Activated CD4-positive, alpha-beta T cell treated with anti-CD3 and anti-CD28 coated beads, Interleukin-2, amount 50 U/mL, for 4 hours (primary cell): ENCODE results near the gene NCBP3.
"Not testable (repeated sequence)": the region's sequence is repeated elsewhere in the genome, so short reads cannot be mapped to it uniquely, and the experiment has no call there.

Experiments
- DNase-seq, 2 experiments: peaks; one replicate each; pipeline ENCODE4 v3.0.0-alpha.2; 2020

The NCBP3 gene

GRCh38 chr17:3880983-3881382 lies 34.9 kb upstream of the NCBP3 start:
- no peak for DNase-seq

- DNase-seq = no peak
Measured at GRCh38 chr17:3879591-3880417, 33.8 kb upstream of the NCBP3 start.

- no peak for DNase-seq
Measured at GRCh38 chr17:3879186-3879585, 33.1 kb upstream of the NCBP3 start.

- no peak for DNase-seq
Measured at GRCh38 chr17:3877220-3877619, 31.2 kb upstream of the NCBP3 start.

GRCh38 chr17:3875317-3875716 lies 29.3 kb upstream of the NCBP3 start:
- DNase-seq = no peak

GRCh38 chr17:3873862-3874261 lies 27.8 kb upstream of the NCBP3 start:
- DNase-seq = no peak

GRCh38 chr17:3870871-3871306 lies 24.8 kb upstream of the NCBP3 start:
- no peak for DNase-seq

GRCh38 chr17:3867606-3868005 lies 21.6 kb upstream of the NCBP3 start:
- DNase-seq = no peak

GRCh38 chr17:3867106-3867505 lies 21.1 kb upstream of the NCBP3 start:
- DNase-seq = no peak

- DNase-seq = no peak
Measured at GRCh38 chr17:3866276-3866675, 20.2 kb upstream of the NCBP3 start.

GRCh38 chr17:3865176-3865575 lies 19.1 kb upstream of the NCBP3 start:
- no peak for DNase-seq

GRCh38 chr17:3864534-3864933 lies 18.5 kb upstream of the NCBP3 start:
- no peak for DNase-seq

- no peak for DNase-seq
Measured at GRCh38 chr17:3861761-3862681, 16.0 kb upstream of the NCBP3 start.

- no peak for DNase-seq
Measured at GRCh38 chr17:3860939-3861700, 15.1 kb upstream of the NCBP3 start.

GRCh38 chr17:3859940-3860339 lies 13.9 kb upstream of the NCBP3 start:
- no peak for DNase-seq

GRCh38 chr17:3857261-3858105 lies 11.4 kb upstream of the NCBP3 start:
- DNase-seq = no peak

- not testable (repeated sequence) for DNase-seq
Measured at GRCh38 chr17:3854204-3854603, 8.2 kb upstream of the NCBP3 start.

- DNase-seq = no peak
Measured at GRCh38 chr17:3852561-3852960, 6.5 kb upstream of the NCBP3 start.

- no peak for DNase-seq
Measured at GRCh38 chr17:3851461-3852100, 5.5 kb upstream of the NCBP3 start.

- no peak for DNase-seq
Measured at GRCh38 chr17:3848229-3848835, 2.3 kb upstream of the NCBP3 start.

GRCh38 chr17:3847165-3847670 lies 1.2 kb upstream of the NCBP3 start:
- no peak for DNase-seq
